Thoracic aorta endothelial cell (primary cell): Measurements from ENCODE around the gene ZNHIT6. TPM values are rescaled to one million over a fixed set of nuclear protein-coding genes. Genes with fewer than 3 reads are reported as not detected.

Experiments used
- total RNA-seq: library from RNA; depleted of rRNA; stranded (reverse); fragments of >200 nt; gene quantifications from 2 replicates; pipeline ENCODE4 v1.2.3, GENCODE V29; 2012

The ZNHIT6 gene
- total RNA-seq = 23.7 and 24.7 TPM in 2 replicates

GRCh38 chr1:85707990-85708828 is at the start of gene ZNHIT6:
TSS of gene ZNHIT6 (minus strand) at chr1:85708433. CDS start at chr1:85708284, 149 bp downstream.

Other genes with a start within 250 kb of the ZNHIT6 start
- gene DDAH1, start 243.3 kb downstream of the ZNHIT6 start, total RNA-seq = 125 and 155 TPM in 2 replicates
- gene CCN1, start 127.7 kb downstream of the ZNHIT6 start, total RNA-seq = 149 and 197 TPM in 2 replicates